DND-41 (cell line): ENCODE data around the gene AFG3L2.

Source experiments
- ATAC-seq: fragments of 200-7000 bp; cut with Tn5 transposase; 3 replicates; pipeline ENCODE4 v1.9.1; 2021; ENCODE audit warnings: low read depth; ENCODE audit not compliant: insufficient read depth
- DNase-seq: peaks from one replicate; pipeline ENCODE4 v3.0.0-alpha.2; 2020
- H2AFZ ChIP-seq: 2 replicates; pipeline ENCODE4 v1.6.0; 2012; ENCODE audit warnings: low read depth, low read length
- H3K27ac ChIP-seq: 2 replicates; pipeline ENCODE4 v1.5.1; 2012; ENCODE audit warnings: low read length, inconsistent platforms
- H3K27me3 ChIP-seq: fragments of 200-600 bp; sonication (generic); 2 replicates; pipeline ENCODE4 v1.6.0; 2012; ENCODE audit warnings: low read length, mild to moderate bottlenecking, inconsistent platforms; ENCODE audit not compliant: insufficient read depth, poor library complexity
- H3K36me3 ChIP-seq: 2 replicates; pipeline ENCODE4 v1.5.1; 2012; ENCODE audit warnings: low read length, inconsistent platforms; ENCODE audit not compliant: insufficient read depth
- H3K4me1 ChIP-seq: 2 replicates; pipeline ENCODE4 v1.5.1; 2012; ENCODE audit warnings: mild to moderate bottlenecking, low read length; ENCODE audit not compliant: insufficient read depth
- H3K4me2 ChIP-seq: 2 replicates; pipeline ENCODE4 v1.6.0; 2012; ENCODE audit warnings: mild to moderate bottlenecking, moderate library complexity, low read length, inconsistent platforms; ENCODE audit not compliant: insufficient read depth
- H3K4me3 ChIP-seq, 2 experiments: fragments of 200-600 bp in 1 of 2; shearing (Covaris generic) in 1 of 2; 2 replicates each; pipeline ENCODE4 v1.5.1; 2012 to 2016; ENCODE audit warnings: inconsistent platforms in 2 of 2, low read length in 2 of 2, mild to moderate bottlenecking in 2 of 2, low read depth in 1 of 2, moderate library complexity in 1 of 2
- H3K79me2 ChIP-seq: 2 replicates; pipeline ENCODE4 v1.6.0; 2012; ENCODE audit warnings: low read length, inconsistent platforms; ENCODE audit not compliant: insufficient read depth
- H3K9ac ChIP-seq: 2 replicates; pipeline ENCODE4 v1.6.0; 2012; ENCODE audit warnings: low read depth, mild to moderate bottlenecking, inconsistent platforms, low read length, moderate library complexity
- H3K9me3 ChIP-seq: 2 replicates; pipeline ENCODE4 v1.5.1; 2012; ENCODE audit warnings: low read length, moderate library complexity, mild to moderate bottlenecking, inconsistent platforms; ENCODE audit not compliant: insufficient read depth, severe bottlenecking
- H4K20me1 ChIP-seq: 2 replicates; pipeline ENCODE4 v1.6.0; 2012; ENCODE audit warnings: low read length; ENCODE audit not compliant: insufficient read depth
- CTCF ChIP-seq: IDR thresholded peaks from 2 replicates; pipeline ENCODE4 v1.5.1; 2012; ENCODE audit warnings: borderline replicate concordance, low read length, moderate library complexity, mild to moderate bottlenecking; ENCODE audit not compliant: poor library complexity, severe bottlenecking; ENCODE audit errors: extremely low read depth
- EZH2 ChIP-seq: IDR thresholded peaks from 3 replicates; pipeline ENCODE4 v1.6.1; 2012; ENCODE audit warnings: borderline replicate concordance, low read depth, mild to moderate bottlenecking, moderate library complexity, low read length, inconsistent platforms; ENCODE audit not compliant: severe bottlenecking

The AFG3L2 gene

GRCh38 chr18:12295389-12296086, 81.5 kb downstream of the AFG3L2 start:
- no peak overlapping the region for H3K27ac ChIP-seq
- H3K4me2 ChIP-seq = no peak overlapping the region
- ATAC-seq (no peak), DNase-seq (no peak)
- no peaks in the 10 kb centered on the region for H3K27me3 ChIP-seq
- no peak for TF ChIP-seq EZH2
- TF ChIP-seq CTCF = no peak
- no peaks in the 10 kb centered on the region for H3K36me3 ChIP-seq
- H3K4me3 ChIP-seq = no peak overlapping the region
- no peaks in the 10 kb centered on the region for H4K20me1 ChIP-seq
- H3K4me1 ChIP-seq = no peaks in the 10 kb centered on the region
- no peak overlapping the region for H2AFZ ChIP-seq
- no peaks in the 10 kb centered on the region for H3K9me3 ChIP-seq
- no peak overlapping the region for H3K9ac ChIP-seq
- H3K79me2 ChIP-seq = no peaks in the 10 kb centered on the region

DNA sequence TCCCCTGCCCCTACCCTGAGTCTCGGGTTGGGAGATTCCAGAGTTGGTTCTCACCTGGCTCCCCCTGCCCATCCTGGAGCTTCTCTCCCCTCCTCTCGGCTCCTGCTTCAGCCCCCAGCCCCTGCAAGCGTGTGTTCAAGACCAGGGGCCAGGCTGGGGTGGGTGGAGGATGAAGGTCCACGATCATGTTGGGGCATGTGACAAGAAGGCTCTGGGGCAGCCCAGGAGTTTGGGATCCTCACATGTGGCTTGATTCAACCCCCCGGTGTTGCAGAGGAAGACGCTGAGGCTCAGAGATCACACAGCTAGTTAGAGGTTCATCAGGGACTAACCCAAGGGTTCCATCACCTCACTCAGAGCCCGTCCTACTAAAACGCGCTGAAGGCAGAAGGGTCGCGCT, 83.2 kb downstream of the AFG3L2 start:
- TF ChIP-seq CTCF (no peak), EZH2 (no peak)
- H3K4me1 ChIP-seq = no peaks in the 10 kb centered on the region
- DNase-seq = no peak
- no peak overlapping the region for H2AFZ ChIP-seq
- no peak overlapping the region for H3K4me3 ChIP-seq
- no peaks in the 10 kb centered on the region for H4K20me1 ChIP-seq
- H3K9ac ChIP-seq = no peak overlapping the region
- no peak overlapping the region for H3K27ac ChIP-seq
- no peaks in the 10 kb centered on the region for H3K9me3 ChIP-seq
- no peaks in the 10 kb centered on the region for H3K27me3 ChIP-seq
- no peak overlapping the region for H3K4me2 ChIP-seq
- H3K36me3 ChIP-seq = no peaks in the 10 kb centered on the region
- H3K79me2 ChIP-seq = no peaks in the 10 kb centered on the region
- ATAC-seq = no peak

DNA sequence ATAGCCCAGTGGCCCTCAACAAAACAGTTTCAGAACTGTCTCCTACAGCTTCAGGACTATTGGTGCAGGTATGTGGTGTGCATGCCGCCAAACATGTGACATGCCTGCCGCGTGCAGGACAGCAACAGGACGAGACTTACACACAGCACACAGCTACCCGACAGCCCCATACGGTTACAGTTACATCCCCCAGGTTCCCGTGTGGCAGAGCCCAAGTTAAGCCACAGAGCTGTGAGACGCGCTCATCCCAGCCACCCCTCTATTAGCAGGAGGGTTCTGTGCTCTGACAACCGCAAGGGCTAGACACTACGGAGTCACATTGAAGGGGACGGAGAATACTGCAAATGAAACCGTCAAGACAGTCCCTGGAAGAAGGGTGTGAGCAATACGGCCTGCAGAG, 85.3 kb downstream of the AFG3L2 start:
- DNase-seq (no peak), ATAC-seq (no peak)
- Histone ChIP-seq H3K4me2 (no peak overlapping the region), H3K79me2 (no peaks in the 10 kb centered on the region), H3K27ac (no peak overlapping the region), H3K27me3 (no peaks in the 10 kb centered on the region), H3K9me3 (no peaks in the 10 kb centered on the region), H3K4me3 (no peak overlapping the region), H3K9ac (no peak overlapping the region), H4K20me1 (no peaks in the 10 kb centered on the region), H3K36me3 (no peaks in the 10 kb centered on the region), H3K4me1 (no peaks in the 10 kb centered on the region), H2AFZ (no peak overlapping the region)
- TF ChIP-seq EZH2 (no peak), CTCF (no peak)

- Histone ChIP-seq H3K9me3 (no peaks in the 10 kb centered on the region), H3K27ac (no peak overlapping the region), H2AFZ (no peak overlapping the region), H3K9ac (no peak overlapping the region), H3K36me3 (no peaks in the 10 kb centered on the region), H3K4me1 (no peaks in the 10 kb centered on the region), H3K27me3 (no peaks in the 10 kb centered on the region), H3K79me2 (no peaks in the 10 kb centered on the region), H3K4me2 (no peak overlapping the region), H3K4me3 (no peak overlapping the region), H4K20me1 (no peaks in the 10 kb centered on the region)
- DNase-seq = no peak
- no peak for TF ChIP-seq CTCF
- no peak for ATAC-seq
Measured at GRCh38 chr18:12291161-12291560, 85.9 kb downstream of the AFG3L2 start.
